GM12878 (cell line): ENCODE results near the gene ANKIB1. TPM values are rescaled to one million over a fixed set of nuclear protein-coding genes. Genes with fewer than 3 reads are reported as not detected.

Source experiments
- BCL3 ChIP-seq: IDR thresholded peaks from 2 replicates; pipeline ENCODE4 v1.6.1; 2011; ENCODE audit warnings: borderline replicate concordance, low read depth, mild to moderate bottlenecking, moderate library complexity, low read length; ENCODE audit not compliant: insufficient read depth, poor library complexity, severe bottlenecking
- CBX3 ChIP-seq: fragments of 200-600 bp; sonication (generic); IDR thresholded peaks from 2 replicates; pipeline ENCODE4 v1.6.1; 2016; ENCODE audit warnings: low read depth, borderline replicate concordance
- CBX5 ChIP-seq: sonication (generic); IDR thresholded peaks from 2 replicates; pipeline ENCODE4 v1.6.1; 2016; ENCODE audit warnings: low read depth, moderate library complexity, mild to moderate bottlenecking, inconsistent platforms
- EED ChIP-seq: sonication (generic); IDR thresholded peaks from 2 replicates; pipeline ENCODE4 v1.6.1; 2016; ENCODE audit warnings: antibody characterized with exemption, low read depth
- KLF5 ChIP-seq: fragments of 450-650 bp; IDR thresholded peaks from 2 replicates; pipeline ENCODE4 v1.6.1; 2014; ENCODE audit warnings: mild to moderate bottlenecking; ENCODE audit not compliant: partially characterized antibody
- MTA2 ChIP-seq: fragments of 450-650 bp; IDR thresholded peaks from 2 replicates; pipeline ENCODE4 v1.6.1; 2016; ENCODE audit warnings: low read depth, mild to moderate bottlenecking, moderate library complexity
- MTA3 ChIP-seq: IDR thresholded peaks from 2 replicates; pipeline ENCODE4 v1.6.1; 2012; ENCODE audit warnings: low read length, inconsistent platforms, borderline replicate concordance
- MYC ChIP-seq: IDR thresholded peaks from 2 replicates; pipeline ENCODE4 v1.6.1; 2011; ENCODE audit warnings: mild to moderate bottlenecking, low read length, moderate library complexity, inconsistent platforms; ENCODE audit not compliant: insufficient read depth, insufficient replicate concordance, insufficient read length, severe bottlenecking
- NR2F1 ChIP-seq: fragments of 450-650 bp; conservative IDR thresholded peaks from 2 replicates; pipeline ENCODE4 v1.6.1; 2017; ENCODE audit warnings: mild to moderate bottlenecking
- SP1 ChIP-seq: IDR thresholded peaks from one replicate; pipeline ENCODE4 v1.6.1; 2011; ENCODE audit warnings: low read depth, low read length
- TBL1XR1 ChIP-seq: IDR thresholded peaks from 2 replicates; pipeline ENCODE4 v1.6.1; 2012; ENCODE audit warnings: low read depth, low read length, improper control_type of control experiment
- TCF7 ChIP-seq: IDR thresholded peaks from 2 replicates; pipeline ENCODE4 v1.6.1; 2014; ENCODE audit warnings: antibody characterized with exemption, borderline replicate concordance
- ZNF592 ChIP-seq: fragments of 450-650 bp; IDR thresholded peaks from 2 replicates; pipeline ENCODE4 v1.6.1; 2017; ENCODE audit warnings: mild to moderate bottlenecking, moderate library complexity
- polyA plus RNA-seq, 11 experiments: library from polyadenylated mRNA; depleted of rRNA in 4 of 11; unstranded in 6 of 11; stranded (reverse) in 5 of 11; fragments of >200 nt; fragmentation: Nextera tagmentation in 4 of 11; fragmentation: Illumina TruSeq in 1 of 11; extraction: Ambion mirVana in 4 of 11; extraction: Trizol in 1 of 11; gene quantifications; 1 replicate in 1 of 11; 2 replicates in 10 of 11; pipeline versions ENCODE4 v1.2.1 to v1.2.3, GENCODE V29; 2011 to 2016; ENCODE audit warnings: inconsistent platforms in 2 of 11, missing spikeins in 2 of 11, low read depth in 1 of 11
- total RNA-seq, 4 experiments: library from RNA; depleted of rRNA in 3 of 4; stranded (reverse); fragments of >200 nt in 3 of 4; fragmentation: Illumina TruSeq in 1 of 4; extraction: Trizol in 1 of 4; gene quantifications; 2 replicates each; pipeline versions ENCODE4 v1.2.1 to v1.2.3, GENCODE V29; 2013 to 2021
- TF ChIP-seq, protein P1 (sequence below): IDR thresholded peaks from 2 replicates; pipeline ENCODE4 v1.6.1; 2012; ENCODE audit warnings: mild to moderate bottlenecking, low read depth, low read length
- TF ChIP-seq, protein P2 (sequence below): fragments of 450-650 bp; IDR thresholded peaks from 2 replicates; pipeline ENCODE4 v1.6.1; 2016; ENCODE audit warnings: mild to moderate bottlenecking

Gene ANKIB1
- total and polyA plus RNA-seq, 10 of the 15 experiments (the other 5 are each of a cell fraction or from before 2014, with no cell fraction given): 9.0 to 54.0 (median 21.9) TPM

GRCh38 chr7:92447345-92448204 is 201.8 kb downstream of the ANKIB1 start, which contains the start of gene GATAD1 (continued):
- TF ChIP-seq ZNF592: no peak
- TF ChIP-seq MYC: no peak
- no peak for TF ChIP-seq MTA2
- TF ChIP-seq TCF7: no peak
- TF ChIP-seq, protein P1, sequence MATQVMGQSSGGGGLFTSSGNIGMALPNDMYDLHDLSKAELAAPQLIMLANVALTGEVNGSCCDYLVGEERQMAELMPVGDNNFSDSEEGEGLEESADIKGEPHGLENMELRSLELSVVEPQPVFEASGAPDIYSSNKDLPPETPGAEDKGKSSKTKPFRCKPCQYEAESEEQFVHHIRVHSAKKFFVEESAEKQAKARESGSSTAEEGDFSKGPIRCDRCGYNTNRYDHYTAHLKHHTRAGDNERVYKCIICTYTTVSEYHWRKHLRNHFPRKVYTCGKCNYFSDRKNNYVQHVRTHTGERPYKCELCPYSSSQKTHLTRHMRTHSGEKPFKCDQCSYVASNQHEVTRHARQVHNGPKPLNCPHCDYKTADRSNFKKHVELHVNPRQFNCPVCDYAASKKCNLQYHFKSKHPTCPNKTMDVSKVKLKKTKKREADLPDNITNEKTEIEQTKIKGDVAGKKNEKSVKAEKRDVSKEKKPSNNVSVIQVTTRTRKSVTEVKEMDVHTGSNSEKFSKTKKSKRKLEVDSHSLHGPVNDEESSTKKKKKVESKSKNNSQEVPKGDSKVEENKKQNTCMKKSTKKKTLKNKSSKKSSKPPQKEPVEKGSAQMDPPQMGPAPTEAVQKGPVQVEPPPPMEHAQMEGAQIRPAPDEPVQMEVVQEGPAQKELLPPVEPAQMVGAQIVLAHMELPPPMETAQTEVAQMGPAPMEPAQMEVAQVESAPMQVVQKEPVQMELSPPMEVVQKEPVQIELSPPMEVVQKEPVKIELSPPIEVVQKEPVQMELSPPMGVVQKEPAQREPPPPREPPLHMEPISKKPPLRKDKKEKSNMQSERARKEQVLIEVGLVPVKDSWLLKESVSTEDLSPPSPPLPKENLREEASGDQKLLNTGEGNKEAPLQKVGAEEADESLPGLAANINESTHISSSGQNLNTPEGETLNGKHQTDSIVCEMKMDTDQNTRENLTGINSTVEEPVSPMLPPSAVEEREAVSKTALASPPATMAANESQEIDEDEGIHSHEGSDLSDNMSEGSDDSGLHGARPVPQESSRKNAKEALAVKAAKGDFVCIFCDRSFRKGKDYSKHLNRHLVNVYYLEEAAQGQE: no peak; the same call in 1 of the 2 replicates
- peak; percentile 12 for TF ChIP-seq SP1
- TF ChIP-seq BCL3: no peak
- TF ChIP-seq MTA3: no peak
- TF ChIP-seq NR2F1: 0 out of 2 replicates have a peak, but pooled peaks have one; percentile 27
- TF ChIP-seq KLF5: no peak
- TF ChIP-seq TBL1XR1: no peak
- TF ChIP-seq EED: peak; percentile 74
- TF ChIP-seq CBX5: no peak; the same call in 1 of the 2 replicates
- TF ChIP-seq, protein P2, sequence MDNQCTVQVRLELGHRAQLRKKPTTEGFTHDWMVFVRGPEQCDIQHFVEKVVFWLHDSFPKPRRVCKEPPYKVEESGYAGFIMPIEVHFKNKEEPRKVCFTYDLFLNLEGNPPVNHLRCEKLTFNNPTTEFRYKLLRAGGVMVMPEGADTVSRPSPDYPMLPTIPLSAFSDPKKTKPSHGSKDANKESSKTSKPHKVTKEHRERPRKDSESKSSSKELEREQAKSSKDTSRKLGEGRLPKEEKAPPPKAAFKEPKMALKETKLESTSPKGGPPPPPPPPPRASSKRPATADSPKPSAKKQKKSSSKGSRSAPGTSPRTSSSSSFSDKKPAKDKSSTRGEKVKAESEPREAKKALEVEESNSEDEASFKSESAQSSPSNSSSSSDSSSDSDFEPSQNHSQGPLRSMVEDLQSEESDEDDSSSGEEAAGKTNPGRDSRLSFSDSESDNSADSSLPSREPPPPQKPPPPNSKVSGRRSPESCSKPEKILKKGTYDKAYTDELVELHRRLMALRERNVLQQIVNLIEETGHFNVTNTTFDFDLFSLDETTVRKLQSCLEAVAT: no peak
- TF ChIP-seq CBX3: no peak
